Activated naive CD4-positive, alpha-beta T cell treated with anti-CD3 and anti-CD28 coated beads, Interleukin-2, amount 50 U/mL, for 24 hours (primary cell): ENCODE data around the gene TAPBPL.
"Not testable (repeated sequence)": the region's sequence is repeated elsewhere in the genome, so short reads cannot be mapped to it uniquely, and the experiment has no call there.

Source experiments
- H3K27ac Mint-ChIP-seq: one replicate; pipeline ENCODE4 v1.8.0; 2021; ENCODE audit warnings: mild to moderate bottlenecking, mixed read lengths
- H3K27me3 Mint-ChIP-seq: one replicate; pipeline ENCODE4 v1.8.0; 2021; ENCODE audit warnings: mixed read lengths
- H3K36me3 Mint-ChIP-seq: one replicate; pipeline ENCODE4 v1.8.0; 2021; ENCODE audit warnings: mixed read lengths
- H3K4me1 Mint-ChIP-seq: one replicate; pipeline ENCODE4 v1.8.0; 2021; ENCODE audit warnings: mixed read lengths
- H3K4me3 Mint-ChIP-seq: one replicate; pipeline ENCODE4 v1.8.0; 2021; ENCODE audit warnings: mild to moderate bottlenecking, mixed read lengths
- H3K9me3 Mint-ChIP-seq: one replicate; pipeline ENCODE4 v1.8.0; 2021; ENCODE audit warnings: mixed read lengths

Gene TAPBPL

DNA sequence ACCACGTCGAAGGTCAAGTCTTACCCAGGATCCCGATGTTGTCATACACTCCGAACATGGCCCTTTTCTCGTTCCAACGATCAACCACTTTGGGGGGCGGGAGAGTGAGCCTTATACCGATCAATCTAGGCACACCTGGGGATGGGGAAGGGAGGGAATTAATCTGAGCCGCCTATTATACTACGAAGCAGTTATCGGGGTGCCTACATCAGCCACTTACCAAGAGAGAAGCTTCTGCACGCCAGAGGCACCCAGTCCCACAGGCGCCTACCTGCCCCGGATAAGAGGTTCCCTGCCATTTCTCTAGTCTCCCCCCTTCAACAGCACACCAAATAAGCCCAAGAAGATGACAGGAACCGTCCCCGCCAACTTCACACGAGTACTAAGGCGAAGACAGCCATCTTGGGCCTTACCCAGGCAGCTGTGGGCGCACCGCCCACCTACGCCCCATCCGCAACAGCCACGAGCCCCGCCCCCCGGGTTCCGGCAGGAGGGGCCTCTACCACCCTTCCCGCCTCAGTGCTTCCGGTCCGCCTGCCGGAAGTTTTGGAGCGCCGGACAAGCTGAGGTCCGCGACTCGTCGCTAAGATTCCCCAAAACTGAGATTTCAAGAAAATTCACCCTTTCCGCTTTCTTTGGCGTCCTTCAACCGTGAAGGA, 41.1 kb downstream of the TAPBPL start, which contains the start of gene MRPL51:
Gene MRPL51, minus strand, starts transcription at position 425 of the 659 bp plus-strand sequence. Its CDS starts 126 bp downstream, at position 299.
- peak within 1 kb of the TSS; percentile 95 for H3K27ac Mint-ChIP-seq

DNA sequence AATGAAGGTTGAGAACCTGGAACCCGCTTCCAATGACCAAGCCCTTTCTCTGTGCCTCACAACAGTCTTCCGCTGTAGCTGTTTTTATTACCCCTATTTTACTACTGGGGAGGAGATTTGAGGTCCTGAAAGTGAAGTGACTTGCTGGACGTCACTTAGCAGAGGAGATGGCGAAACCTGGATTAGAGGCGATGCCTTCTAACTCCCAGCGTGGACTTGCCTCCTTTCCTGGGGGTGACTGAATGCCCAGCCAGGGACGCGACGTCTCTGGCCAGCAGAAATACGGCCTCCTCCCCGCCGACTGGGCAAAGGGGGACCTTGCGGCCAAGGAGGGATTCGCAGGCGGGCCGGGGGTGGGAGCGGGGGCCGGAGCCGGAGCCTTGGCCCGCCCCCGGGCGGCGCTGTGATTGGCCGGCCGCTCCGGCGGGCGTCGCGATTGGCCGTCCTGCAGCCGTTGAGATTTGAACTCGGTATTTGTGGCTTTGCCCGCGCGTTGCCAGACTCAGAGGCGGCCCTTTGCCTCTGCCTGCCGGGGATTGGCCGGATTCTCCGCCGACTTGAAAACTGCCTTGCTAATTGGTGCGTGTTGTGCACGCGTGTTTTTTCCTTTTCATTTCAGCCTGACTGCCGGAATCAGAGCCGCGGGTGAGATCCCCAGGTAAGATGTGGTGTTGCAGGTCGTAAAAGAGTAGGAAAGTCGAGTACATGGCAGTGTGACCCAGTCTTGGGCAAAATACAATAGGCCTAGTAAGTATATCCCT, 41.8 kb downstream of the TAPBPL start, which contains the start of gene NCAPD2:
Gene NCAPD2, plus strand, starts transcription at position 606 of the 761 bp plus-strand sequence. CDS start 997 bp downstream, outside the sequence.
- Mint-ChIP-seq H3K36me3 (peaks cover 9% of the 10 kb centered on the region), H3K27ac (peak within 1 kb of the TSS; percentile 95), H3K4me3 (peak within 1 kb of the TSS; percentile 94), H3K4me1 (peaks cover 38% of the 10 kb centered on the region), H3K27me3 (no peaks in the 10 kb centered on the region), H3K9me3 (no peaks in the 10 kb centered on the region)

More for the DNA sequence above, 41.1 kb downstream of the TAPBPL start, which contains the start of gene MRPL51:
- peak within 1 kb of the TSS; percentile 94 for H3K4me3 Mint-ChIP-seq
- H3K9me3 Mint-ChIP-seq, result no peaks in the 10 kb centered on the region
- H3K4me1 Mint-ChIP-seq, result peaks cover 34% of the 10 kb centered on the region
- no peaks in the 10 kb centered on the region for H3K27me3 Mint-ChIP-seq
- H3K36me3 Mint-ChIP-seq, result peaks cover 9% of the 10 kb centered on the region

DNA sequence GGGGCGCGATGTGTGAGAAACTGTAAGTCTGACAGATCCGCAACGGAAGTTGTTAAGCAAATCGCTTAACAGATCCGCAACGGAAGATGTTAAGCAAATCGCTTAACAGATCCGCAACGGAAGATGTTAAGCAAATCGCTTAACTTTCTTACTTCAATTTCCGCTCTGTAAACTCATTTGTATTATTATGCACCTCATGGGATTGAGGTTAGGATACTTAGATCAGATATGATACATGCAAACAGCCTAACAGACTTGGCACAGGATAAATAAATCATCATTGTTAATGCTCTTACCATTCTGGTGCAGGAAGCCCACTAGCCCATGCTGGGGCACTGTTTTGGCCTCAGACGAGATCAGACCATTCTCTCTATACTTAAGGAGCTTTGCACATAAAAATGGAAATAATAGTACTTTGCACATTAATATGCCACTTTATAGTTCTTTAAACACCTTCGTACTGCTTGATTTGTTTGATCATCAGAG, 42.5 kb downstream of the TAPBPL start:
- H3K27ac Mint-ChIP-seq, result peak overlapping the region; percentile 95
- peaks cover 9% of the 10 kb centered on the region for H3K36me3 Mint-ChIP-seq
- H3K9me3 Mint-ChIP-seq, result no peaks in the 10 kb centered on the region
- H3K4me3 Mint-ChIP-seq, result peak overlapping the region; percentile 94
- no peaks in the 10 kb centered on the region for H3K27me3 Mint-ChIP-seq
- peaks cover 38% of the 10 kb centered on the region for H3K4me1 Mint-ChIP-seq

DNA sequence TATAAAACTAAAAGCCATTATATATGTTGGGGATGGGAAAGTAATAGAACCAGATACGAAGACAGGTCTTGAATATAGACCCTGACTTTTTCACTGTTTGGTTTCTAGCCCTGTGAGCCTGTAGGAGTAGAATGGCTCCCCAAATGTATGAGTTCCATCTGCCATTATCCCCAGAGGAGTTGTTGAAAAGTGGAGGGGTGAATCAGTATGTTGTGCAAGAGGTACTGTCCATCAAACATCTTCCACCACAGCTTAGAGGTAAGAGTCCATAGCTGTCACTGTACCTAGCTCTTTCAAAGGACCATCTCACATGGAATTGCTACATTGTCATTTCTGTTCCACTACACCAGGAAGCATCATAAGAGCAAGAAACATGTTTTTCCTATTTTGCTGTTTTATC, 43.1 kb downstream of the TAPBPL start:
- peak overlapping the region; percentile 94 for H3K4me3 Mint-ChIP-seq
- no peaks in the 10 kb centered on the region for H3K27me3 Mint-ChIP-seq
- H3K36me3 Mint-ChIP-seq, result peaks cover 9% of the 10 kb centered on the region
- H3K9me3 Mint-ChIP-seq, result no peaks in the 10 kb centered on the region
- H3K27ac Mint-ChIP-seq, result peak overlapping the region; percentile 95
- peaks cover 38% of the 10 kb centered on the region for H3K4me1 Mint-ChIP-seq

DNA sequence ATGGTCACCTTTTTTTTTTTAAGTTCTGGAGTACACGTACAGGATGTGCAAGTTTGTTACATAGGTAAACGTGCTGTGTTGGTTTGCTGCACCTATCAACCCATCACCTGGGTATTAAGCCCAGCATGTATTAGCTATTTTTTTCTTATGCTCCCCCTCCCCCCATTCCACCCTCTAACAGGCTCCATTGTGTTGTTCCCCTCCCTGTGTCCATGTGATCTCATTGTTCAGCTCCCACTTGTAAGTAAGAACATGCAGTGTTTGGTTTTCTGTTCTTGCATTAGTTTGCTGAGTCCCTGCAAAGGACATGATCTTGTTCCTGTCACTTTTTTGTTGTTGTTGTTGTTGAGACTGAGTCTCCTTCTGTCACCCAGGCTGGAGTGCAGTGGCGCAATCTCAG, 45.4 kb downstream of the TAPBPL start:
- H3K4me3 Mint-ChIP-seq, result not testable (repeated sequence)

DNA sequence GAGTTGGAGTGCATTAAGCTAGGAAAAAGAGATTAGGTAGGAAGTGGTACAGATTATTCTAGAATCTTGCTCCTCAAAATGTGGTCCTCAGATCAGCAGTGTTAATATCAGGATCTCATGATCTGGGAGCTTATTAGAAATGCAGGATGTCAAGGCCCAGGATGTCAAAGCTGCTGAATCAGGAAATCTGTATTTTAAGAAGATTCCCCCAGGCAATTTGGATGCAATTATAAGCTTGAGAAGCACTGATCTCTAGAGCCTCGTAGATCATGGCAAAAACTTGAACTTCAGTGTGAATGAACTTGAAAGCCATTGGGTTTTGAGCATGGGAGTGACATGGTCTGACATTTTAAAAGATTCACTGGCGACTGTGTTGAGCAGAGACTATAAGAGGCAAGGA, 48.6 kb downstream of the TAPBPL start:
- Mint-ChIP-seq H3K27me3 (no peaks in the 10 kb centered on the region), H3K36me3 (peaks cover under 1% of the 10 kb centered on the region), H3K9me3 (no peaks in the 10 kb centered on the region), H3K27ac (no peak overlapping the region), H3K4me3 (no peak overlapping the region), H3K4me1 (peaks cover 18% of the 10 kb centered on the region)

More for the DNA sequence above, 45.4 kb downstream of the TAPBPL start:
- H3K9me3 Mint-ChIP-seq, H3K36me3 Mint-ChIP-seq, H3K27me3 Mint-ChIP-seq: not testable (repeated sequence)
- peak overlapping the region; percentile 86 for H3K27ac Mint-ChIP-seq
- H3K4me1 Mint-ChIP-seq, result peaks cover 32% of the 10 kb centered on the region

DNA sequence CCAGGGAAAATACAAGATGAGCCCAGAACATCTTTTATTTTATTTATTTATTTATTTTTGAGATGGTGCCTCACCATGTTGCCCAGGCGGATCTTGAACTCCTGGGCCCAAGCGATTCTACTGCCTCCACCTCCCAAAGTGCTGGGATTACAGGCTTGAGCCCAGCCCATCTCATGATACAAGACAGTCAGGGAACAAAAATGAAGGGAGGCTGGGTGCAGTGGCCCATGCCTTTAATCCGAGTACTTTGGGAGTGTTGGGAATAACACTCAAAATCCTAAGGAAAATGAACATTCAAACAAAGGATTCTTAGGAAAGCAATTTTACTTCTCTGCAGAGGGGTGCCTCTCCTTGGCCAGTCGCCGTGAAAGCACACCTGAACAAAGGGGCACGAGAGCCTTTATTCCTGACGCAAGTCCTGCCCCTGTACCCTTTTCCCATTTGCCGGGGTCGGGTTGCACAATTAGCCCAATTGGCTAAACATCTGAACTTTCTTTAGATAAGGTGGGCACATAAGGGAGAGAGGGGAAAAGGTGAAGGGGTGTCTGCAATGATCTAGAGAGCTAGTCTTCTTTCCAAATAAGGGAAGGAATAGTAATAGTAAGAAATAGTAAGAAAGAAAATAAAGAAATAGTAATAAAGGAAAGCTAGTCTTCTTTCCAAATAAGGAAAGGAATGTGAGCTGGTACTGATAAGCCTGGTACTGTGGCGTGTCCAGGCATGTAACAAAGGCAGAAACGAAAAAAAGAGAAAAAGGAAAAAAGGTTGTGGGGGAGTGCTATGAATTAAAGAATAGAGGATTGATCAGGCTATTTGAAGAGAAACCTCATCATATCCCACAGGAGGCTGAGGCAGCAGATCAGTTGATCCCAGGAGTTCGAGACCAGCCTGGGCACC, 55.5 kb downstream of the TAPBPL start:
- no peak overlapping the region for H3K27ac Mint-ChIP-seq

DNA sequence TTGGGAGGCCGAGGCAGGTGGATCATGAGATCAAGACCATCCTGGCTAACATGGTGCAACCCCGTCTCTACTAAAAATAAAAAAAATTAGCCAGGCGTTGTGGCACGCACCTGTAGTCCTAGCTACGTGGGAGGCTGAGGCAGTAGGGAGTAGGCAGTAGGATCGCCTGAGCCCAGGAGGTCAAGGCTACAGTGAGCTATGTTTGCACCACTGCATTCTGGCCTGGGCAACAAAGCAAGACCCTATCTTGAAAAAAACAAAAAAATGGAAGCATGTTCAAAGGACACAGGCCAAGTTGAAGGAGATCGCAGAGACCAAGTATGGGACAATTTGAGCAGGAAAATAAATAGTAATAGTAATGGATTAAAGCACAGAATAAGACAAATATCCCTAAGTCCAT, 56.2 kb downstream of the TAPBPL start:
- Mint-ChIP-seq H3K9me3 (no peaks in the 10 kb centered on the region), H3K4me3 (no peak overlapping the region), H3K36me3 (peaks cover 12% of the 10 kb centered on the region), H3K27me3 (no peaks in the 10 kb centered on the region), H3K4me1 (peaks cover 10% of the 10 kb centered on the region), H3K27ac (no peak overlapping the region)

More for the DNA sequence above, 55.5 kb downstream of the TAPBPL start:
- Mint-ChIP-seq H3K4me1 (peaks cover 10% of the 10 kb centered on the region), H3K4me3 (no peak overlapping the region), H3K9me3 (no peaks in the 10 kb centered on the region), H3K27me3 (no peaks in the 10 kb centered on the region), H3K36me3 (peaks cover 9% of the 10 kb centered on the region)
